ENCODE data around the gene GIT2.

DNA sequence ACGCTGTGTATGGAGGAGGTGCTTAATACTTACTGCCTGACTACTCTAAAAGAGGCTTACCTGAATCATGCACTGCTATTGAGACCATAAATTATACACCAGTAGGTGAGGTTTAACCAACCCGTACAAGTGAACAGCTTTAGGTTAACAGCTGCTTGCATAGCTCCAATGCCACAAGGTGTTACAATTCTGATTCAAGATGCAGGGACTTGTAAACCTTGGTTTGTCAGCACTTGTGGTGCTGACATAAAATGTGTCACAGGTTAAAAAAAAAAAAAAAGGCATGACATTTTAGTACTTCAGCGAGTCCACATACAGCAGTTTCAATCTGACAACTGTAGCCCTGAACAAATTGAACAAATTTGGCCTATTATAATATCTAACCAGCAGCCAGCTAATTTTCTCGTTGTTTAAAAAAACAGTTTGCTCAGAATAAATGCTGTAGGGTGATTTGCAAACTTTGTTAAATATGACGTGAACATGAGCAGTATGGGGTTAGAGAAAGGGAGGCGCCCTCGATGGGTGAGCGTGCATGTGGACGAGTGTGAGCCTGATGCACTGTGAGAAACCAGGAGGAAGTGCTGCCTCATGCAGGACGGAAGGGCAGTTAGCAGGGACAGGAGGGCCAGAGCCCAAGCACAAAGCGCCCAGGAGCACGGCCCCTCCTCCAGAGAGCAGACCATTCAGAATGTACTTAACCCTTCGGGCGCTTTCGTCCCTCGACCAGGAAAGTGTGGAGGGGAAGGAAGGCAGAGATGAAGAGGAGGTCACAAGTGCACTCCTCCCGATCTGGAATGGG, 51.4 kb downstream of the GIT2 start:
- TF ChIP-seq, protein P1, sequence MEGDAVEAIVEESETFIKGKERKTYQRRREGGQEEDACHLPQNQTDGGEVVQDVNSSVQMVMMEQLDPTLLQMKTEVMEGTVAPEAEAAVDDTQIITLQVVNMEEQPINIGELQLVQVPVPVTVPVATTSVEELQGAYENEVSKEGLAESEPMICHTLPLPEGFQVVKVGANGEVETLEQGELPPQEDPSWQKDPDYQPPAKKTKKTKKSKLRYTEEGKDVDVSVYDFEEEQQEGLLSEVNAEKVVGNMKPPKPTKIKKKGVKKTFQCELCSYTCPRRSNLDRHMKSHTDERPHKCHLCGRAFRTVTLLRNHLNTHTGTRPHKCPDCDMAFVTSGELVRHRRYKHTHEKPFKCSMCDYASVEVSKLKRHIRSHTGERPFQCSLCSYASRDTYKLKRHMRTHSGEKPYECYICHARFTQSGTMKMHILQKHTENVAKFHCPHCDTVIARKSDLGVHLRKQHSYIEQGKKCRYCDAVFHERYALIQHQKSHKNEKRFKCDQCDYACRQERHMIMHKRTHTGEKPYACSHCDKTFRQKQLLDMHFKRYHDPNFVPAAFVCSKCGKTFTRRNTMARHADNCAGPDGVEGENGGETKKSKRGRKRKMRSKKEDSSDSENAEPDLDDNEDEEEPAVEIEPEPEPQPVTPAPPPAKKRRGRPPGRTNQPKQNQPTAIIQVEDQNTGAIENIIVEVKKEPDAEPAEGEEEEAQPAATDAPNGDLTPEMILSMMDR (IDR thresholded peaks at IDR 0.05; ENCODE audit: poor library complexity): no peak
- TF ChIP-seq EZH2 (IDR thresholded peaks at IDR 0.05; ENCODE audit: borderline replicate concordance): no peak

All from hepatocyte (in vitro differentiated cells).